NCI-H2227 treated with DMSO at 0.1 percent for 48 hours (cell line): ENCODE data around the gene SGPP1.
"Not testable (repeated sequence)": the region's sequence is repeated elsewhere in the genome, so short reads cannot be mapped to it uniquely, and the experiment has no call there.

ENCODE experiments used
- DNase-seq: peaks from one replicate; lab custom pipeline; 2025; lab: John Stamatoyannopoulos, UW

SGPP1 gene

GRCh38 chr14:63673255-63673654, 54.6 kb downstream of the SGPP1 start:
- DNase-seq, result no peak

GRCh38 chr14:63672417-63673180, 55.3 kb downstream of the SGPP1 start:
- DNase-seq, result no peak

GRCh38 chr14:63671987-63672386, 55.9 kb downstream of the SGPP1 start:
- DNase-seq, result no peak

- DNase-seq, result no peak
Measured at GRCh38 chr14:63670692-63671091, 57.2 kb downstream of the SGPP1 start.

- DNase-seq, result no peak
Measured at GRCh38 chr14:63666335-63666734, 61.5 kb downstream of the SGPP1 start.

- no peak for DNase-seq
Measured at GRCh38 chr14:63663428-63664341, 64.2 kb downstream of the SGPP1 start.

- DNase-seq, result no peak
Measured at GRCh38 chr14:63662776-63663175, 65.1 kb downstream of the SGPP1 start.

GRCh38 chr14:63661881-63662280, 66.0 kb downstream of the SGPP1 start:
- DNase-seq, result not testable (repeated sequence)

- DNase-seq, result no peak
Measured at GRCh38 chr14:63659726-63660125, 68.1 kb downstream of the SGPP1 start.

- peak; percentile 75 for DNase-seq
Measured at GRCh38 chr14:63656194-63656593, 71.7 kb downstream of the SGPP1 start.

GRCh38 chr14:63654936-63655335, 72.9 kb downstream of the SGPP1 start:
- no peak for DNase-seq

- no peak for DNase-seq
Measured at GRCh38 chr14:63654346-63654745, 73.5 kb downstream of the SGPP1 start.

- DNase-seq, result no peak
Measured at GRCh38 chr14:63652406-63652805, 75.5 kb downstream of the SGPP1 start.

GRCh38 chr14:63650256-63650952, 77.5 kb downstream of the SGPP1 start:
- no peak for DNase-seq

- no peak for DNase-seq
Measured at GRCh38 chr14:63647696-63648410, 80.0 kb downstream of the SGPP1 start.

- DNase-seq, result no peak
Measured at GRCh38 chr14:63644741-63645140, 83.1 kb downstream of the SGPP1 start.

- DNase-seq, result no peak
Measured at GRCh38 chr14:63642656-63643382, 85.0 kb downstream of the SGPP1 start.

- DNase-seq, result peak; percentile 98
Measured at GRCh38 chr14:63642229-63642611, 85.6 kb downstream of the SGPP1 start.

GRCh38 chr14:63641473-63642228, 86.2 kb downstream of the SGPP1 start, which contains the start of gene WDR89:
WDR89 (minus strand) TSS chr14:63641871; CDS start chr14:63599942, 41,929 bp downstream.
- DNase-seq, result peak; percentile 98

- DNase-seq, result no peak
Measured at GRCh38 chr14:63638493-63638892, 89.4 kb downstream of the SGPP1 start.
